GM21737 (cell line): ENCODE results near the gene LRP8.

ENCODE experiments used
- ATAC-seq: cut with Tn5 transposase; IDR thresholded peaks from one replicate; pipeline ENCODE4 v1.9.1; 2021; ENCODE audit warnings: mild to moderate bottlenecking, moderate library complexity; ENCODE audit not compliant: unreplicated experiment

The LRP8 gene

DNA sequence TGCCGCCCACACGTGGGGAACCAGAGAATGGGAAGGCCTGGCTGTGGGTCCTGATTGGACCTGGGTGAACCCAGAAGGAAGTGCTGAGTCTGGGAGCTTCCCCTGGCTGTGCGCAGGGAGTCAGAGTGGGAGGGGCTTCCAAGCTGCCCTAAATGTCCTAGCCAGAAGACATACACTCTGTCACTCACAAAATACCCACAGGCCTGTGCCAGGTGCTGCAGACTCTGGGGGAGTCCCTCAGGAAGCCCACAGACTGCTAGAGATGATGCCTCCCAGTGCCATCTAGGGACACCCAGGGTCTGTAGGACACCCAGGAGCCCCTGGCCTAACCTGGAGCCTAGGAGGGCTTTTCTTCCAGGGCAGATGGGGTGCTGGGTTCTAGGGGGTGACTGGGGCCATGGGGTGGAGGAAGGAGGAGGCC lies 33.7 kb upstream of the LRP8 start:
- ATAC-seq: no peak

DNA sequence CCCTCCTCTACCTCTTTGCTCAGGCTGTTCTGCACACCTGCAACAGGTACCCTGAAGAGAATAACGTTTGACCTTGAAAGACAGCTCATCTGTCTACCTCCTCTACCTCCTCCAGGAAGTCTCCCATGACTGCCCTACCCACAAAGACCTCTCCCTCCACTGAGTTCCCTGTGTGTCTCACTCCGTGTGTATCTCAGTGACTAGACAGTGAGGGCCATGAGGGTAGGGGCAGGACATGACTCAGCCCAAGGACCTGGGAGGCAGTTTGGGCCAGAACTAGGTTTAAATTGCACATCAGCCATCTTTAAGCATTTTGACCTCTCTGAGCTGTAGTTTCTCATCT lies 32.0 kb upstream of the LRP8 start:
- ATAC-seq: no peak

DNA sequence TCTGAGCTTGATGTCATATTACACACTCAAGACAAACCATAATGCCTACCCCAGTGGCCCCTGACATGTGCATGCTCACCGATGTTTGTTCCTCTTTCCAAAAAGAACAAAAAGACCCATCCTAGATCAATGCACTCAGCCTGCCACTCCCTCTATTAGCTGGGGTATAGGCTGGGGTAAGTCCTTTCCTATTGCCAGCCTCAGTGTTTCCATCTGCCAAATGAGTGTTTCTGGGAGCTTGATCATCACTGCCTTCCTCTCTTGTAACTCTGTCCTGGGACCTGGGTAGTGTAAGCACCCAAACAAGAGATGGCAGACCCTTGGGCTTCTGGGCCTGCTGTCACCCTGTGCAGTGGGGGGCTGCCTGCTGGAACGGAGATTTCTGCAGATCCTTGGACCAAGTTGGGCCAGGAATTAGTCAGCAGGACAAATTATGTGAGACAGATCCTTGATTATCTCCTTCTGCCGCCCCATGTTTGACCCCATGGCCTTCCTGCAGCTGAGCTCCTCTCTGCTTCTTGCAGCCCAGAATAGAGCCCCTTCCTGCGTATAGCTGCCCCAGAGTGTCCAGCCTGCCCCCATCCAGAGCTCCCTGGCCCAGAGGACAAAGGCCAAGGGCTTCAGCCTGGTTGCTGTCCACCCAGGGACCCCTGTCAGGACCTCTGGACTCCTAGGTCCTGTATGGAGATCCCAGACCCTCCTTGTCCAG lies 31.5 kb upstream of the LRP8 start:
- no peak for ATAC-seq

DNA sequence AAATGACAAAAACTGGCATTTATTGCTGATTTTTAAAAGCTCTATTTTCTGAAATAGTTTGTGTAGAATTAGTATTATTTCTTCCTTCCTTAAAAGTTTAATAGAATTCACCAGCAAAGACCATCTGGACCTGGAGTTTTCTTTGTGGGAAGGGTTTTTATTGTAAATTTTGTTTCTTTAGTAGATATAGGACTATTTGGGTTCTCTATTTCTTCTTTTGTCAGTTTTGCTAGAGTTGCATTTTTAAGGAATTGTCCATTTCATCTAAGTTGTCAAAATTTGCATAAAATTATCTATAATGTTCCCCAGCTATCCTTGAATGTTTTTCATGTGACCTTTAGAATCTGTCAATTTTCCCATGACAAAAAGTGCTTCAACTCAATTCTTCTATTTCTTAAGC lies 28.8 kb upstream of the LRP8 start:
- ATAC-seq: no peak

DNA sequence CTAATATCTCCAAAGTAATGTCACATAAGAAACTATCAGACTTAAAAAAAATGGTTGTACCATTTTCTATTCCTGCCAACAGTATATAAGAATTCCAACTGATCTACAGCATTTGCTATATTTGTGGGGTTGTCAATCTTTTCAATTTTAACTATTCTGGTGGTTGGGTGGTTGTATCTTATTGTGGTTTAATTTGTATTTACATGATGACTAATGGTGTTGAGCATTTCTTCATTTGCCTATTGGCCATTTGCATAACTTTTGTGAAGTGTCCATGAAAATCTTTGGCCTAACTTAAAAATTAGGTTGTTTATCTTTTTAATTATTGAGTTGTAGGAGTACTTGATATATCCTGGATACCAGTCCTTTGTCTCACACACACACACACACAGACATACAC lies 26.2 kb upstream of the LRP8 start:
- ATAC-seq: no peak

DNA sequence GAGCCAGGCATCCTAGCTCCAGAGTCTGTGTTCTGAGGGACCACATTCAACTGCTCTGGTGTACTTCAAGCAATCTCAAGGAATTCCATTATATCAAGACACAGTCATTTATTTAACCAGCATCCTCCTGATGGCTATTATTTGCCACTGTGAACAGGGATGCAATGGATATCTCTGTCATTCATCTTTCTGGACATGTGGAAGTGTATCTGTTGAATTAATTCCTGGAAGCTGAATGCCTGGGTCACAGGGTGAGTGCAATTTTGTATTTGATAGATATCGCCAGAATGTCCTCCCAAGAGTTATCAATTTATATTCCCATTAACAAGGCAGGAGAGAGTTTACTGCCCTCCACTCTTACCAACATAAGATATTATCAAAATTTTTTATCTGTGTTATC lies 24.7 kb upstream of the LRP8 start:
- no peak for ATAC-seq

DNA sequence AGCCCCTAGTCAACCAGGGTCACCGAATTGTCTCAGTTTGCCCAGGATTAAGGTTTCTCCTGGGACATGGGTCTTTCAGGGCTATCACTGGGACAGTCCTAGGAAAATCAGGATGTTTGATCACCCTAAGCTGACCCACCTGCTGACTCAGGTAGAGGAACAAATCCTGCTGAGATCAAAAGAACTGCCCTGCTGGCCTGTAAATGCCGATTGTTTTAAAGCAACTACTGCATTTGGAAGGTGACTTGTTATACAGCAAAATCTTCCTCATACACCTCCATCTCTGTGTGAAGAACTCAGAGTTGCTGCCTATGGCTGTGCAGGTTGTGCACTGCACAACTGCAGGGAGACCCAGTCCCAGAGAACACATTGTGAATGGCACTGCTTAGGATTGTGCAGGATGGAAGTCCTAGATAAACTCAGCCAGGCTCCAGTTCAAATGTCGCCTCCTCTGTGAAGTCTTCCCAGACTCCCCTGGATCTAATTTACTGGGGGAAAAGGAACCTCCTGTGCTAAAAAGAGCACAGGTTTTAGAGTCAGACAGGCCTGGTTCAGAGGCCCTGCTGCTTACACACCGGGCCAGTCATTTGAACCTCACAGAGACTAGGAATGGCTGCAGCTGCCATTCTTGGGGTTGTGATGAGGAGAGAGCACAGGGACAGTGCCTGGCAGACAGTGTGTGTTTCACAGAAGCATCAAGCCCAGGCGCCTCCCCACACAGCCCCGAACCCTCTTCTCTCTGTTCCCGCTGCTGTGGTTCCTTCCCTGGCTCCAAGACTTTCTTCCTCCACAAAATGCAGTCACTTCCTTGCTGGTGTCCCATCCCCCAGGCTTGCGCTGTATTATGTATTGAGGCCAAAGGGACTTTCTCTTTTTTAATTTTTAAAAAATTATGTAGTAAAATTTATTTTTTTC lies 23.2 kb upstream of the LRP8 start:
- no peak for ATAC-seq

DNA sequence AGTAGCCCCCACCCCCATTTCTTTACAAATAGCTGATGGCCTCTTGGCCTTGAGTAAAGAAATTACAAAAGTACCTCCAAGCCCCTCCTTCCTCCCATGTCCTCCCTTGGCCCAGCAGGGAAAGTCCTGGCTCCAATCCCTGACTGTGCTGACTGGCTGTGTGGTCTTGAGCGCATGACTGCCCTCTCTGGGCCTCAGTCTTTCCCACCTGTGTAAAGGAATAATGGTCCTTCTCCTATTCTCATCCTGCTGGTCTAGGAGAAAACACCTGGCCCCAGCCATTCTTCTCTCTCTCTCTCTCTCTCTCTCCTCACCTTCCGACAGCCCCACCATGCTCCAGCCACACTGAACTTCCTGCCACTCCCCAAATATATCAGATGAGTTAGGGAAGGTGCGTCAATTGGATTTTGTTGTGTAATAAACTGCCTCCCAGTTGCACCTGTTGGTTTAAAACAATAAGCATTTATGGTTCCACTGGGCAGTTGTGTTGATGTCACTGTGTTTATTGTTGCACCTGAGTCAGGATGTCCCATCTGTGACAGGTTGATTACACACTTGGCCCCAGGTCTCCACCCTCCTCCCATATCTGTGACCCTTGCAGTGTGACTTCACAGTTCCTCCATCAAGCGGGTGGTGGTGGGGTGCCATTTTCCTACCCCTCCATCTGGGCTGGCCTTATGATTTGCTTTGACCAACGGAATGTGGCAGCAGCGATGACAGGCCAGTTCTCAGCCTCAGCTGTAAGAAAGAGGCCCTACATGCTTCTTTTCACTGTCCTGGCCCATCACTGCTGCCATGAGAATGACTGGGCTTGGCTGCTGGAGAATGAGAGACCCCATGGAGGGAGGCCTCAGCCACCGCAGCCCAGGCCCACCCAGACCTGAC lies 22.3 kb upstream of the LRP8 start:
- no peak for ATAC-seq

DNA sequence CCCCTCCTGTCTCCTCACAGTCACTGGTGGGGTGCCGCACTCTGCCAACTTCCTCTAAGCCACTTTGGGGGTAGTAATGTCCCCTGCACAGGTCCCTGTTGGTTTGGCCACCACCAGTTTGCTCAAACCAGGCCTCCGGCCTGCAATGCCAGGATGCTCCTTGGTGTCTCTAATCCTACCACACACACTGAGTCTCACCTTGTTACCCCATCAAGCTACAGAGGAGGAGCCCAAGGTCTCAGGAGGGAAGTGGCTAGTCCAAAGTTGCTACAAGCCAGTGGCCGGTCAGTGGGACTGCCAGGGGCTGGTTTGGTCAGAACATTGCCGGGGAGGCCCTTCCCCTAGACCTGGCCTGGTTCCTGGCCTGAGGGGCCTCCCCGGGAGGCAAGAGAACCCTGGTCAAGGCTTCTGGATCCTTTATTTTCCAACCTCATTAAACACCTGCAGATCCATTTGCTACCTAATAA lies 21.5 kb upstream of the LRP8 start:
- ATAC-seq: no peak

DNA sequence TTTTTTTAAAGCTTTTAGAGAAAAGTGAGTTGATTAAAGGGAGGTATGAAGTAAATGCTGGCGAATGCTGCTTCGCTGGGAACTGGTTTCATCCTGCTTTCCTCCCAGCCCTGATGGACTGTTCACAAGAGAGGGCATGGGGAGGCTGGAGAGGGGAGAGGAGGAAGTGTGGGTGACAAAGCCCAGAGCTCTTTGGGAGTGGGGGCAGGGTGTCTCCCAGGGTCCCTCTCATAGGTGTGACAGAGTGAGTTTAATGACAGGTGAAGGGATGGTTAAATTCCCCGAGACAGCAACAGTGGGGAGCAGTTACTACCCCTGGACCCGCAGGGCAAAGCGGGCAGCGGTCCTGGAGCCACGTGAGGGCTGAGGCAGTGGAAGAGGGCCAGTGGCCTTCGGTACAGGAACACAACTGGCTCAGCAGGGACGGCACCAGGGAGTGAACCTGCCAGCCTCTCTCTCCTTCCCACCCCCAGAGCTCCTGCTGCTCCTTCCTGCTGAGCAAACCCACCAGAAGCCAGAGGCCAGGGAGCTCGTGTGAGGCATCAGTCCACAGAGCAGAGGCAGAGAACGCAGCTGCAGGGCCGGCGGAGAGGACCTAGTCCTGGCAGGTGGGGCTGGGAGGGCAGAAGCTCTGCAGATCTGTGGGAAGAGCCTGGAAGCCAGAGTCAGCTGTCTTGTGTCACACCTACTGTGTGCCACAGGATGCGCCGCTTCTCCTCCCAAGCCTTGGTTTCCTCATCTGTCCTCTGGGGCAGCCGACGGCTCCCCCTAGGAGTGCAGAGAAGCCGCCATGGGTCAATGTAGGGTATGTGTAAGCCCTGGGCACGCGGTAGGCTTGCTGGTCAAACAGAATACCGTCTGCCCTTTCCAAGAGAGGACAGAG lies 20.9 kb upstream of the LRP8 start:
- ATAC-seq: no peak

DNA sequence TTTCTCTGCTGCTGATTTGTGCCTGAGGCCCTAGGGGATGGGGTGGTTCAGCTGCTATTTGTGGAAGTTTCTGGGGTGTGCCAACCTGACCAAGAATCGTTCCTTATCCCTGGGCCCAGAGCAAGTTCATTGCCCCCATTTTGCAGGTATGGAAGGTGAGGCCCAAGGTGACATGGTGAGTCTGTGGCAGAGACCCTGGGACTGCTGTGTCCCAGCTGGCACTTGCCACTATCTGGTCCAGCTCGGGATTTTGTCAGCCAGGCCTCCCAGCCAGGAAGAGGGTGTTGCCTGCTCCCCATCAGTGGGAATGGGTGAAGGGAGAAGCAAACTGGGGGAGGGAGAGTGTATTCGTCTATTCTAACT lies 18.9 kb upstream of the LRP8 start:
- ATAC-seq: no peak

DNA sequence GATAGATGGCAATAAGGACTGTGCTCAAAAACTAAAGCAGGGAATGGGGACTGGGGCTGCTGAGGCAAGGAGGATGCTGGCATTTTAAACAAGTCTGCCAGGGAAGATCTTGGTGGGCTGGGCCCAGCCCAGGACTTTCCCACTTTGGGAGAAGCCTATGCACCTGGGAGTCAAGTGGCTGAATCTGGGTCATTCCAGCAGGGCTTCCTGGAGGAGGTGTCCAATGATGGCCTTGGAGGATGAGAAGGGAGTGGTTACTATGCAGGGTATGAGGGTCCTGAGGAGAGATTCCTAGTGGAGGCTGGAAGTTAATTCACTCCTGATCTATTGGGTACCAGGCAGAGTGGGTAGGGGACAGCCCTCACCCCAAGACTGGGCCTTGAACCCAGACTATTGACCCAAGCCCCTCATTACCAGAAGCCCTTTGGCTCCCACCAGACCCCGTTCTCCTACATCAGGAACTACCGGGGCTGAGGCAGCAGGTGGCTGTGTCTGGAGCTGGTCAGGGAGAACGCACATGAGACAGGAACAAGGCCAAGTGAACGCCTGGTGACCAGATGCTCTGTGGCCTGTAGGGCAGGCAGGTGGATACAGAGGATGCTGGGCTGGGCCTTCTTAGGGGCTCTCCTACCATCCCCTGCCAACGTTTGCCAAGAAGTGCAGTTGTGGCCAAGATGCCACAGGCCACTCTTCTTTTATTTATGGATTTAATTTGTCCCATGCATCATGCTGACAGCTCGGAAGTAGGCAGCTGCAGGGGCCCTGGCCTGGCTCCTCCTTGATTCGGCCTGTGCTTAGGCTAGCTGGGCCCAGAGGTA lies 18.3 kb upstream of the LRP8 start:
- no peak for ATAC-seq

DNA sequence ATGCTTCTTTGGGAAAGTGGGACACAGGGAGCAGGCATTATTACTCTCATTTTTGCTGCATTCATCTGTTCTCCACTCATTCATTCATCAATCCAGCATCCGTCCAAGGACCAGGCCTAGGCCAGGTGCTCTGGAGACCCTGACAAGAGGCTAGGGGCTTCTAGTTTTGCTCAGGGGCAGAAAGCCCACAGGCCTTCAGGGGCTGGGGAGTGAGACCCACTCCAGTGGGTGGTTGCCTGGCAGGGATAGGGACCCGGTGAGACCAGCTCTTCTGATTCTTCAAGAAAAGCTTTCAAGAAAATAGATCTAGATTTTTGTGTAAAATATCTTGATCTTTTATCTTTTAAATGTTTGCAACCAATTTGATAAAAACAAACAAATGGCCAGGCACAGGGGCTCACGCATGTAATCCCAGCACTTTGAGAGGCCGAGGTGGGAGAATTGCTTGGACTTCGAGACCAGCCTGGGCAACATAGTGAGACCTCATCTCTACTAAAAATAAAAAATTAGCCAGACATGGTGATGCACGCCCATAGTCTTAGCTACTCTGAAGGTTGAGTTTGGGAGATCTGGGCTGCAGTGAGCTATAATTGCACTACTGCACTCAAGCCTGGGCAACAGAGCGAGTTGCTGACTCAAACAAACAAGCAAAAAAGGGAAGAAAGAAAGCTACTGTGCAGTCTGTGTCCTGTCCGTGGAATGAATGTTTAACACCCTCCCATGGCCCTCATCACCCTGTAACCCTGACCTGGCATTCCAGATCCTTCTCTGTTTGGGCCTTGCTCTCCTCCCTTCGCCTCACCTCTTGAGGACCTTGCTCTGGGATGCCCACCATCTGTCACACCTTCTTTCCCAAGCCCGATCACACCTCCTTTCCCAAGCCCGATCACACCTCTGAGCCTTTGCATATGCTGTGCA lies 17.3 kb upstream of the LRP8 start:
- peak; percentile 72 for ATAC-seq

DNA sequence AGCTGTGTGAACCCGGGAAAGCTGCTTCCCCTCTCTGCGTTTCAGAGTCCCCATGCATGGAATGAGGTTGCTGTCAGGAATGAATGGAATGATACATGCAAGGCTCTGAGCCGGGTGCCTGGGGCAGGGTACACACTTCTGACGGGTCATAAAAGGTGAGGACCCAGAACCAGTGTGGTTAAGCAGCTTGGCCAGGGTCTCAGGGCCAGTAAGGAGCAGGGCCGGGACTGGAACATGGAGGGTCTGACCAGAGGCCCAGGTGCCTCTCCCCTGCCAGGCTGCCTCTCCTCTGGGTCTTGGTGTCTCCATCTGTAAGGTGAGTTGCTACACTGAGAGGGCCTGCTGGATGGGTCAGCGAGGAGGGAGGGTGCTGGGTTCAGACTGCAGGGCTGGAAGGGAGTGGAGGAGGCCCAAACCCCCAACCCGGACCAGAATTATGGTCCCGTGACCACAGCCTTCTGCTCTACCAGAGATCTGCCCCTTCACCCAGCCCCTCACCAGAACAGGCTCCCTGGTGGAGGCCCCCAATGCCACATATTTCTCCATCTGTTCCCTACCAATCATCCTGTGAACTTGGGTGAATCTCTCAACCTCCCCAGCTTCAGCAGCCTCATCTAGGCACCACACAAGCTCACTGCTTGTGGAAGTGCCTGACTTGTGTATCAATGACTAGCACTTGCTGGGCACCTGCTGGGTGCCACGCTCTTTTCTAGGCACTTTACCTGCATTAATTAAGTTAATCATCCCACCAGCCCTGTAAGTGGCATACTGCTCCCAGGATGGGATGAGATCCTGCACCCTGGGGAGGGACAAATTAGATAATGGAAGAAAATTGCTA lies 16.2 kb upstream of the LRP8 start:
- ATAC-seq: no peak

DNA sequence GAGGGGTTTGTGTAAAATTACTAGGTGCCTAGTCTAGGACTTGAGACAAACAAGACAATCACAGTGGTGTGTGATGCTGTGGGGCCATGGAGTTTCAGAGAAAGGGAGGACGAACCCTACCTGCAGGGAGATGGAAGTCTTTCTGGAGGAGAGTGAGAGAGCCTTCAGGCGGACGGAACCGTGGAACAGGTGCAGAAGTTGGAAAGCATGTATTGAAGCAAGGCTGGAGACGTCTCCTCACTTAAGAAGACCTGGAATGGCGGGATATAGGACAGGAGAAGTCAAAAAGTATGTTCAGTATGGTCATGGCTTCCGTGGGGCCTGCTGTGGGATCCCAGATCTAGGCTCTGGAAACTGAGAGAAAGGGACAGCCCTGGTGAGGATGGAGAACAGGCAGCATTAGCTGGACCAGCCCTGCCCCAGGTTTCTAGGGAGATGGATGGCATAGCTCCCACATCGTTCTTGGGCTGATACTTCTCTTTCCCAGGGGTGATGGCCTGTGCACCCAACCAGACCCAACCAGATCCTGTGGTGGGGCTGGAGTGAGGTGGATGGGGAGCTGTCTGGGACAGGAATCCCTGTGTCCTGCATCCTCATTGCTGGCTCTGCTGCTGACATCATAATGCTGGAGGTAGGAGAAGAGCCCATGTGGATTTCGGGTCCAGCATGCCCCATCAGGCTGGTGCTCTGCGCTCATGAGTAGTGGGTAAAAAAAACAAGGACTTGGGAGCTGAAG lies 15.0 kb upstream of the LRP8 start:
- ATAC-seq: no peak

DNA sequence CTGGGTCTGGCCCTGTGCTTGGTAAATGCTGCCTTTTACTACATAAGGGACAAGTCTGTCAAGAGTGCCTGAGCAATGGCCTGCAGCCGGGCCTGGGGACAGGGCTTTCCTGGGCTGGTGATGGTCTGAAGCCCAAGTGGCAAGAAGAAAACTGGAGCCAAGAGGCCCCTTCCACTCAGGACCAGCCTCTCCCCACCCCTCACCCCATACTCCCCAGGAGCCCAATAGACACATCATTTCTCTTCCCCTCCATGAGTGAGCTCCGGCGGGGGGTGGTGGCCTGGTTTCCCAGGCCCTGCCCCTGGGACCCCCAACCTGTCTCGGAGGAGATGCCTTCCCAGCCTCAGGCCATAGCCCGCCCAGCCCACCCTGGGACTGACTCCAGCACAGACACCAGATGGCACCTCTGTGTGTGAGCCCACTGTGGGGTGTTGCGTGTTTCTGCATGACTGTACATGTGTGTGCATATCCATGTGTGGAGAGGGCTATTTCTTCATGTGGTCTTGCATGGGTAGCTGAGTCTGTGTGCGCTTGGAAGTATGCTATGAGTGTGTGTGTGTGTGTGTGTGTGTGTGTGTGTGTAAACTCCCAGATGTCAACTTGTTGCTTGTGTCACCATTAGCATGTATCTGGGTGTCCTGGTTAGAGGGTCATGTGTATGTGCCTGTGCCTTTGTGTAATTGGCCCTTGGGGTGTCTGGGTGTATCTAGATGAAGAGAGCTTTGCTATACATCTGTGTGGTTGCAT lies 14.3 kb upstream of the LRP8 start:
- ATAC-seq: no peak
